Naive B cell (primary cell): Measurements from ENCODE around the gene GPR68. TPM values are rescaled to one million over a fixed set of nuclear protein-coding genes. Genes with fewer than 3 reads are reported as not detected.
A peak's percentile ranks its signal among the peaks of the same experiment; 100 is the strongest.
"Not testable (repeated sequence)": the region's sequence is repeated elsewhere in the genome, so short reads cannot be mapped to it uniquely, and the experiment has no call there.

Source experiments
- ATAC-seq, 2 donors: fragments of 150-1000 bp; cut with Tn5 transposase; 2 replicates each; pipeline ENCODE4 v1.10.0; 2021; ENCODE audit warnings: low read depth in 2 of 2, mild to moderate bottlenecking in 2 of 2, moderate library complexity in 2 of 2
- DNase-seq: peaks from one replicate; pipeline ENCODE4 v3.0.0; 2022
- H3K27ac Mint-ChIP-seq, 6 donors: one replicate each; pipeline ENCODE4 v1.8.0; 2020 to 2022; ENCODE audit warnings: mild to moderate bottlenecking in 6 of 6, mixed read lengths in 6 of 6, moderate library complexity in 5 of 6, inconsistent platforms in 2 of 6
- H3K27me3 Mint-ChIP-seq, 3 donors: one replicate each; pipeline ENCODE4 v1.8.0; 2021 to 2022; ENCODE audit warnings: mixed read lengths in 3 of 3, mild to moderate bottlenecking in 1 of 3
- H3K36me3 Mint-ChIP-seq, 2 donors: one replicate each; pipeline ENCODE4 v1.8.0; 2020 to 2022; ENCODE audit warnings: mixed read lengths in 2 of 2, inconsistent platforms in 1 of 2, mild to moderate bottlenecking in 1 of 2
- H3K4me1 Mint-ChIP-seq, 3 donors: one replicate each; pipeline ENCODE4 v1.8.0; 2020 to 2022; ENCODE audit warnings: mixed read lengths in 3 of 3, inconsistent platforms in 1 of 3, mild to moderate bottlenecking in 1 of 3, moderate library complexity in 1 of 3
- H3K4me3 Mint-ChIP-seq, 8 donors: one replicate each; pipeline ENCODE4 v1.8.0; 2020 to 2022; ENCODE audit warnings: mild to moderate bottlenecking in 8 of 8, mixed read lengths in 8 of 8, moderate library complexity in 8 of 8, inconsistent platforms in 2 of 8
- H3K9me3 Mint-ChIP-seq, 7 donors: one replicate each; pipeline ENCODE4 v1.8.0; 2020 to 2022; ENCODE audit warnings: mixed read lengths in 7 of 7, mild to moderate bottlenecking in 5 of 7, inconsistent platforms in 2 of 7, moderate library complexity in 1 of 7
- polyA plus RNA-seq, 6 donors: library from polyadenylated mRNA; unstranded; fragments of 300-500 nt; fragmentation: Illumina TruSeq; gene quantifications; one replicate each; pipeline ENCODE4 v1.2.3, GENCODE V29; 2021; ENCODE audit warnings: low read depth in 6 of 6

GPR68 gene
- polyA plus RNA-seq, 6 donors from 2014 or later, result 0.11 to 0.58 (median 0.23) TPM; not detected in 1

GRCh38 chr14:91215381-91215780 lies 29.1 kb downstream of the GPR68 start:
- ATAC-seq (no peak), DNase-seq (no peak)
- no peak overlapping the region for H3K27ac Mint-ChIP-seq
- no peaks in the 10 kb centered on the region for H3K27me3 Mint-ChIP-seq
- H3K36me3 Mint-ChIP-seq, result peaks cover 23 to 36% of the 10 kb centered on the region in 2 donors
- H3K4me1 Mint-ChIP-seq, result peaks cover 0 to 2% (median 0%) of the 10 kb centered on the region in 3 donors
- H3K9me3 Mint-ChIP-seq, result no peaks in the 10 kb centered on the region
- H3K4me3 Mint-ChIP-seq, result no peak overlapping the region

GRCh38 chr14:91214306-91214705 lies 30.2 kb downstream of the GPR68 start:
- Mint-ChIP-seq H3K27me3 (no peaks in the 10 kb centered on the region), H3K36me3 (peaks cover 23 to 41% of the 10 kb centered on the region in 2 donors), H3K4me1 (no peaks in the 10 kb centered on the region), H3K27ac (peak overlapping the region in 1 of 6 donors; percentile 53), H3K4me3 (no peak overlapping the region), H3K9me3 (no peaks in the 10 kb centered on the region)
- no peak for ATAC-seq
- DNase-seq, result no peak

GRCh38 chr14:91211017-91211416 lies 33.5 kb downstream of the GPR68 start:
- Mint-ChIP-seq H3K36me3 (peaks cover 31 to 48% of the 10 kb centered on the region in 2 donors), H3K27ac (no peak overlapping the region), H3K4me1 (peaks cover 0 to 11% (median 4%) of the 10 kb centered on the region in 3 donors), H3K4me3 (no peak overlapping the region), H3K27me3 (no peaks in the 10 kb centered on the region), H3K9me3 (no peaks in the 10 kb centered on the region)
- DNase-seq, result no peak
- ATAC-seq, result no peak

- no peak for ATAC-seq
- H3K4me1 Mint-ChIP-seq, result peaks cover 0 to 12% (median 4%) of the 10 kb centered on the region in 3 donors
- H3K27ac Mint-ChIP-seq, result peak overlapping the region in 2 of 6 donors; percentile 18 to 58
- no peaks in the 10 kb centered on the region for H3K27me3 Mint-ChIP-seq
- no peak for DNase-seq
- H3K36me3 Mint-ChIP-seq, result peaks cover 32 to 39% of the 10 kb centered on the region in 2 donors
- no peak overlapping the region for H3K4me3 Mint-ChIP-seq
- no peaks in the 10 kb centered on the region for H3K9me3 Mint-ChIP-seq
Measured at GRCh38 chr14:91207008-91207407, 37.5 kb downstream of the GPR68 start.

- no peaks in the 10 kb centered on the region for H3K9me3 Mint-ChIP-seq
- no peak overlapping the region for H3K27ac Mint-ChIP-seq
- H3K4me3 Mint-ChIP-seq, result no peak overlapping the region
- H3K4me1 Mint-ChIP-seq, result peaks cover 0 to 12% (median 4%) of the 10 kb centered on the region in 3 donors
- peaks cover 28 to 38% of the 10 kb centered on the region in 2 donors for H3K36me3 Mint-ChIP-seq
- no peaks in the 10 kb centered on the region for H3K27me3 Mint-ChIP-seq
- ATAC-seq, result no peak
- DNase-seq, result no peak
Measured at GRCh38 chr14:91205459-91205858, 39.0 kb downstream of the GPR68 start.

- Mint-ChIP-seq H3K4me3 (no peak overlapping the region), H3K27me3 (no peaks in the 10 kb centered on the region), H3K36me3 (peaks cover 31 to 45% of the 10 kb centered on the region in 2 donors), H3K27ac (peak overlapping the region in 3 of 6 donors; percentile 9 to 88 (median 12)), H3K4me1 (peaks cover 0 to 12% (median 4%) of the 10 kb centered on the region in 3 donors), H3K9me3 (no peaks in the 10 kb centered on the region)
- no peak for DNase-seq
- ATAC-seq, result no peak
Measured at GRCh38 chr14:91204657-91205056, 39.8 kb downstream of the GPR68 start.

- Mint-ChIP-seq H3K27me3 (no peaks in the 10 kb centered on the region), H3K36me3 (peaks cover 33 to 40% of the 10 kb centered on the region in 2 donors), H3K27ac (peak overlapping the region in 1 of 6 donors; percentile 43), H3K4me3 (no peak overlapping the region), H3K4me1 (peaks cover 0 to 12% (median 4%) of the 10 kb centered on the region in 3 donors), H3K9me3 (no peaks in the 10 kb centered on the region)
- ATAC-seq (no peak), DNase-seq (no peak)
Measured at GRCh38 chr14:91202234-91202974, 42.1 kb downstream of the GPR68 start.

- not testable (repeated sequence) for H3K9me3 Mint-ChIP-seq, DNase-seq, ATAC-seq, H3K4me1 Mint-ChIP-seq, H3K27me3 Mint-ChIP-seq, H3K4me3 Mint-ChIP-seq
- peak overlapping the region in 2 of 6 donors; percentile 35 to 58 for H3K27ac Mint-ChIP-seq
- H3K36me3 Mint-ChIP-seq, result peaks cover 40 to 45% of the 10 kb centered on the region in 2 donors
Measured at GRCh38 chr14:91200802-91201201, 43.7 kb downstream of the GPR68 start.

- Mint-ChIP-seq H3K36me3 (peaks cover 36 to 45% of the 10 kb centered on the region in 2 donors), H3K27ac (no peak overlapping the region), H3K27me3 (no peaks in the 10 kb centered on the region)
Measured at GRCh38 chr14:91197631-91198030, 46.9 kb downstream of the GPR68 start.

GRCh38 chr14:91195881-91196280 lies 48.6 kb downstream of the GPR68 start:
- no peak overlapping the region for H3K4me3 Mint-ChIP-seq
- peak overlapping the region in 2 of 6 donors; percentile 33 to 37 for H3K27ac Mint-ChIP-seq

More at GRCh38 chr14:91197631-91198030, 46.9 kb downstream of the GPR68 start:
- DNase-seq, result no peak
- H3K4me3 Mint-ChIP-seq, result no peak overlapping the region
- ATAC-seq, result no peak
- H3K9me3 Mint-ChIP-seq, result peaks cover 0 to 2% (median 0%) of the 10 kb centered on the region in 7 donors
- H3K4me1 Mint-ChIP-seq, result peaks cover 0 to 4% (median 0%) of the 10 kb centered on the region in 3 donors

GRCh38 chr14:91193069-91193468 lies 51.4 kb downstream of the GPR68 start:
- ATAC-seq (no peak), DNase-seq (no peak)
- Mint-ChIP-seq H3K4me1 (peaks cover 0 to 7% (median 0%) of the 10 kb centered on the region in 3 donors), H3K9me3 (peaks cover 0 to 2% (median 0%) of the 10 kb centered on the region in 7 donors), H3K4me3 (no peak overlapping the region), H3K36me3 (peaks cover 39 to 55% of the 10 kb centered on the region in 2 donors), H3K27ac (peak overlapping the region in 1 of 6 donors; percentile 67), H3K27me3 (no peaks in the 10 kb centered on the region)

More at GRCh38 chr14:91195881-91196280, 48.6 kb downstream of the GPR68 start:
- Mint-ChIP-seq H3K36me3 (peaks cover 42 to 57% of the 10 kb centered on the region in 2 donors), H3K9me3 (peaks cover 0 to 2% (median 0%) of the 10 kb centered on the region in 7 donors), H3K4me1 (peaks cover 0 to 7% (median 0%) of the 10 kb centered on the region in 3 donors), H3K27me3 (no peaks in the 10 kb centered on the region)
- DNase-seq, result no peak
- ATAC-seq, result no peak

GRCh38 chr14:91190853-91191252 lies 53.7 kb downstream of the GPR68 start:
- Mint-ChIP-seq H3K27me3 (no peaks in the 10 kb centered on the region), H3K9me3 (peaks cover 0 to 2% (median 0%) of the 10 kb centered on the region in 7 donors), H3K27ac (peak overlapping the region in 3 of 6 donors; percentile 5 to 89 (median 51)), H3K4me1 (peaks cover 0 to 7% (median 0%) of the 10 kb centered on the region in 3 donors), H3K36me3 (peaks cover 23 to 39% of the 10 kb centered on the region in 2 donors), H3K4me3 (no peak overlapping the region)
- no peak for DNase-seq
- ATAC-seq, result no peak

- DNase-seq (no peak), ATAC-seq (no peak)
- Mint-ChIP-seq H3K36me3 (peaks cover 18 to 30% of the 10 kb centered on the region in 2 donors), H3K4me1 (peaks cover 0 to 3% (median 0%) of the 10 kb centered on the region in 3 donors), H3K9me3 (no peaks in the 10 kb centered on the region), H3K27me3 (no peaks in the 10 kb centered on the region), H3K27ac (no peak overlapping the region), H3K4me3 (no peak overlapping the region)
Measured at GRCh38 chr14:91187271-91187670, 57.2 kb downstream of the GPR68 start.

GRCh38 chr14:91186515-91187066 lies 57.9 kb downstream of the GPR68 start:
- ATAC-seq, result no peak
- Mint-ChIP-seq H3K4me1 (peaks cover 0 to 3% (median 0%) of the 10 kb centered on the region in 3 donors), H3K36me3 (peaks cover 18 to 23% of the 10 kb centered on the region in 2 donors), H3K27me3 (no peaks in the 10 kb centered on the region), H3K27ac (no peak overlapping the region), H3K4me3 (no peak overlapping the region), H3K9me3 (no peaks in the 10 kb centered on the region)
- DNase-seq, result no peak
